K562 (cell line): ENCODE results near the gene HARS1. TPM values are rescaled to one million over a fixed set of nuclear protein-coding genes. Genes with fewer than 3 reads are reported as not detected.

Source experiments
- BHLHE40 ChIP-seq: IDR thresholded peaks from 2 replicates; pipeline ENCODE4 v1.6.1; 2011; ENCODE audit warnings: low read length, improper control_type of control experiment
- CHD4 ChIP-seq: fragments of 200-600 bp; sonication (generic); IDR thresholded peaks from 3 replicates; pipeline ENCODE4 v1.6.1; 2012; ENCODE audit warnings: low read depth, mild to moderate bottlenecking, mixed read lengths, low read length, inconsistent platforms; ENCODE audit not compliant: insufficient read depth, insufficient replicate concordance, poor library complexity, severe bottlenecking
- GATAD2B ChIP-seq: fragments of 450-650 bp; IDR thresholded peaks from 2 replicates; pipeline ENCODE4 v1.6.1; 2017; ENCODE audit warnings: mild to moderate bottlenecking, borderline replicate concordance
- HCFC1 ChIP-seq: IDR thresholded peaks from 2 replicates; pipeline ENCODE4 v1.6.1; 2012; ENCODE audit warnings: low read depth, low read length, improper control_type of control experiment
- HNRNPK ChIP-seq: fragments of 200-400 bp; formaldehyde crosslinking; IDR thresholded peaks from one replicate; pipeline ENCODE4 v1.6.1; 2018; ENCODE audit warnings: mild to moderate bottlenecking, low read depth, low read length; ENCODE audit not compliant: poor library complexity, severe bottlenecking
- HOXB6 ChIP-seq: fragments of 250-450 bp; sonication (Bioruptor Pico); IDR thresholded peaks from 2 replicates; pipeline ENCODE4 v1.5.1; 2022; ENCODE audit warnings: mild to moderate bottlenecking, borderline replicate concordance
- KDM1A ChIP-seq, 2 experiments: fragments of 450-650 bp; IDR thresholded peaks; 2 replicates each; pipeline ENCODE4 v1.6.1; 2016; ENCODE audit warnings: mild to moderate bottlenecking in 2 of 2
- MAZ ChIP-seq, 2 experiments: fragments of 450-650 bp in 1 of 2; sonication (generic) in 1 of 2; formaldehyde crosslinking; IDR thresholded peaks in 1 of 2; conservative IDR thresholded peaks in 1 of 2; 2 replicates each; pipeline versions ENCODE4 v1.4.0 to v1.5.0; 2020; ENCODE audit warnings: mild to moderate bottlenecking in 1 of 2, missing genetic modification reagents in 1 of 2
- NUFIP1 ChIP-seq: fragments of 450-650 bp; IDR thresholded peaks from 2 replicates; pipeline ENCODE4 v1.6.1; 2018; ENCODE audit not compliant: partially characterized antibody
- POLR2G ChIP-seq: fragments of 200-400 bp; formaldehyde crosslinking; IDR thresholded peaks from 2 replicates; pipeline ENCODE4 v1.6.1; 2017; ENCODE audit warnings: low read depth, mild to moderate bottlenecking, antibody characterized with exemption, low read length, moderate library complexity
- POLR3G ChIP-seq: IDR thresholded peaks from 2 replicates; pipeline ENCODE4 v1.6.1; 2011; ENCODE audit not compliant: insufficient read length, insufficient replicate concordance; ENCODE audit errors: extremely low read depth
- SMAD4 ChIP-seq: fragments of 250-450 bp; sonication (Bioruptor Pico); conservative IDR thresholded peaks from 2 replicates; pipeline ENCODE4 v1.8.0; 2021; ENCODE audit warnings: inconsistent platforms, mild to moderate bottlenecking, moderate library complexity
- TAL1 ChIP-seq: fragments of 450-650 bp; IDR thresholded peaks from 2 replicates; pipeline ENCODE4 v1.6.1; 2016; ENCODE audit warnings: mild to moderate bottlenecking
- TGIF2 ChIP-seq: sonication (generic); formaldehyde crosslinking; IDR thresholded peaks from 2 replicates; pipeline ENCODE4 v1.8.1; 2022; ENCODE audit warnings: mild to moderate bottlenecking, missing genetic modification reagents, moderate library complexity
- ZNF354B ChIP-seq: fragments of 250-450 bp; sonication (Bioruptor Pico); IDR thresholded peaks from 2 replicates; pipeline ENCODE4 v1.4.0; 2020
- ZNF699 ChIP-seq: fragments of 250-450 bp; sonication (Bioruptor Pico); IDR thresholded peaks from 2 replicates; pipeline ENCODE4 v1.8.0; 2021; ENCODE audit warnings: mild to moderate bottlenecking, moderate library complexity; ENCODE audit not compliant: insufficient replicate concordance
- polyA plus RNA-seq, 8 experiments: library from polyadenylated mRNA; depleted of rRNA in 4 of 8; stranded (reverse) in 5 of 8; unstranded in 3 of 8; fragments of >200 nt; fragmentation: Nextera tagmentation in 2 of 8; fragmentation: Illumina TruSeq in 1 of 8; extraction: Ambion mirVana in 2 of 8; extraction: Trizol in 1 of 8; gene quantifications; 2 replicates each; pipeline versions ENCODE4 v1.2.1 to v1.2.3, GENCODE V29; 2011 to 2014; ENCODE audit warnings: inconsistent platforms in 1 of 8, missing spikeins in 1 of 8
- total RNA-seq, 7 experiments: library from RNA; depleted of rRNA in 6 of 7; stranded (reverse); fragments of >200 nt in 6 of 7; fragmentation: Illumina TruSeq in 2 of 7; extraction: Trizol in 2 of 7; gene quantifications; 2 replicates each; pipeline versions ENCODE4 v1.2.1 to v1.2.3, GENCODE V29; 2011 to 2021; ENCODE audit warnings: low replicate concordance in 1 of 7
- TF ChIP-seq, protein P1 (sequence below), 2 experiments: fragments of 150-350 bp in 1 of 2; IDR thresholded peaks; 2 replicates each; pipeline ENCODE4 v1.6.1; 2012 to 2016; ENCODE audit warnings: low read depth in 2 of 2, low read length in 2 of 2, mild to moderate bottlenecking in 1 of 2, moderate library complexity in 1 of 2
- TF ChIP-seq, protein P2 (sequence below): sonication (generic); formaldehyde crosslinking; IDR thresholded peaks from 2 replicates; pipeline ENCODE4 v1.8.0; 2022; ENCODE audit warnings: mild to moderate bottlenecking, missing genetic modification reagents, borderline replicate concordance
- TF ChIP-seq, protein P3 (sequence below): fragments of 250-450 bp; sonication (Bioruptor Pico); IDR thresholded peaks from 2 replicates; pipeline ENCODE4 v1.5.0; 2021; ENCODE audit warnings: mild to moderate bottlenecking, borderline replicate concordance

The HARS1 gene
- total and polyA plus RNA-seq, 9 of the 15 experiments (the other 6 are each of a cell fraction or from before 2014, with no cell fraction given): 13.5 to 88.5 (median 75.2) TPM

DNA sequence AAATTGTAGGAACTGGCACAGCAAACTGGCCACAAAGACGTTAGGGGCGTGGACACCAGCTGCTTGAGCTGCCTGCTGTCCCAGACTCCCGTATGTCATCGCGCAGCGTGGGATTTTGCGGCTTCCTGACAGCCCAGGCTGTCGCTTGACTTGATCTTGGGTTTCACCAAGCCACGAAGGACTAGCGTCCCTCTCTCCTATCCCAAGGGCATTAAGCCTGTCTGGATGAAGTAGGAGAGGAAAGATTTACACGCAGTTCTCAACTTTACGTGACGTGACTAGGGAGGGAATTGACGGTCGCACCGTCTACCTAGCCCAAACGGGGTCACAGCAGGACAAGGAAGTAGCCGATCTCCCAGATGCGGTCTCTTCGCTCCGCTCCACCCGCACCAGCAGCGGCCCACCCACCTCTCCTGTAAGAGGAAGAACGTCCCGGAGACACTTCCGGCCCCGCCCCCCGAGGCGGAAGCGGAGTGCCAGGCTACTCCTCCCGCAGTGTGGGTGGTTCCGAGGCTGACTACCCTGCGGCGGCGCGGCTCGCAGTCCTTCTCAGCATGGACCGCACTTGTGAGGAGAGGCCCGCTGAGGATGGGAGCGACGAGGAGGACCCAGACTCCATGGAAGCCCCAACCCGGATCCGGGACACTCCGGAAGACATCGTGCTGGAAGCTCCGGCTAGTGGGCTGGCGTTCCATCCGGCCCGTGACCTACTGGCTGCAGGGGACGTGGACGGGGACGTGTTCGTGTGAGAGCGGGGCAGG, 26.6 kb downstream of the HARS1 start, which contains the start of gene WDR55 (continued):
- TF ChIP-seq, protein P1, sequence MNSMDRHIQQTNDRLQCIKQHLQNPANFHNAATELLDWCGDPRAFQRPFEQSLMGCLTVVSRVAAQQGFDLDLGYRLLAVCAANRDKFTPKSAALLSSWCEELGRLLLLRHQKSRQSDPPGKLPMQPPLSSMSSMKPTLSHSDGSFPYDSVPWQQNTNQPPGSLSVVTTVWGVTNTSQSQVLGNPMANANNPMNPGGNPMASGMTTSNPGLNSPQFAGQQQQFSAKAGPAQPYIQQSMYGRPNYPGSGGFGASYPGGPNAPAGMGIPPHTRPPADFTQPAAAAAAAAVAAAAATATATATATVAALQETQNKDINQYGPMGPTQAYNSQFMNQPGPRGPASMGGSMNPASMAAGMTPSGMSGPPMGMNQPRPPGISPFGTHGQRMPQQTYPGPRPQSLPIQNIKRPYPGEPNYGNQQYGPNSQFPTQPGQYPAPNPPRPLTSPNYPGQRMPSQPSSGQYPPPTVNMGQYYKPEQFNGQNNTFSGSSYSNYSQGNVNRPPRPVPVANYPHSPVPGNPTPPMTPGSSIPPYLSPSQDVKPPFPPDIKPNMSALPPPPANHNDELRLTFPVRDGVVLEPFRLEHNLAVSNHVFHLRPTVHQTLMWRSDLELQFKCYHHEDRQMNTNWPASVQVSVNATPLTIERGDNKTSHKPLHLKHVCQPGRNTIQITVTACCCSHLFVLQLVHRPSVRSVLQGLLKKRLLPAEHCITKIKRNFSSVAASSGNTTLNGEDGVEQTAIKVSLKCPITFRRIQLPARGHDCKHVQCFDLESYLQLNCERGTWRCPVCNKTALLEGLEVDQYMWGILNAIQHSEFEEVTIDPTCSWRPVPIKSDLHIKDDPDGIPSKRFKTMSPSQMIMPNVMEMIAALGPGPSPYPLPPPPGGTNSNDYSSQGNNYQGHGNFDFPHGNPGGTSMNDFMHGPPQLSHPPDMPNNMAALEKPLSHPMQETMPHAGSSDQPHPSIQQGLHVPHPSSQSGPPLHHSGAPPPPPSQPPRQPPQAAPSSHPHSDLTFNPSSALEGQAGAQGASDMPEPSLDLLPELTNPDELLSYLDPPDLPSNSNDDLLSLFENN (IDR thresholded peaks at IDR 0.05; ENCODE audit: low read depth in 2 of 2, low read length in 2 of 2): no peak
- no peak for TF ChIP-seq NUFIP1
- TF ChIP-seq MAZ (CRISPR knock-in tag; conservative IDR thresholded peaks at IDR 0.05 in 1 of 2, IDR thresholded peaks at IDR 0.05 in 1 of 2): peak; percentile 95 to 99
- TF ChIP-seq POLR2G: peak; percentile 97
- no peak; the same call in 1 of the 2 replicates for TF ChIP-seq TGIF2 (CRISPR knock-in tag)
- no peak for TF ChIP-seq ZNF699
- TF ChIP-seq, protein P2, sequence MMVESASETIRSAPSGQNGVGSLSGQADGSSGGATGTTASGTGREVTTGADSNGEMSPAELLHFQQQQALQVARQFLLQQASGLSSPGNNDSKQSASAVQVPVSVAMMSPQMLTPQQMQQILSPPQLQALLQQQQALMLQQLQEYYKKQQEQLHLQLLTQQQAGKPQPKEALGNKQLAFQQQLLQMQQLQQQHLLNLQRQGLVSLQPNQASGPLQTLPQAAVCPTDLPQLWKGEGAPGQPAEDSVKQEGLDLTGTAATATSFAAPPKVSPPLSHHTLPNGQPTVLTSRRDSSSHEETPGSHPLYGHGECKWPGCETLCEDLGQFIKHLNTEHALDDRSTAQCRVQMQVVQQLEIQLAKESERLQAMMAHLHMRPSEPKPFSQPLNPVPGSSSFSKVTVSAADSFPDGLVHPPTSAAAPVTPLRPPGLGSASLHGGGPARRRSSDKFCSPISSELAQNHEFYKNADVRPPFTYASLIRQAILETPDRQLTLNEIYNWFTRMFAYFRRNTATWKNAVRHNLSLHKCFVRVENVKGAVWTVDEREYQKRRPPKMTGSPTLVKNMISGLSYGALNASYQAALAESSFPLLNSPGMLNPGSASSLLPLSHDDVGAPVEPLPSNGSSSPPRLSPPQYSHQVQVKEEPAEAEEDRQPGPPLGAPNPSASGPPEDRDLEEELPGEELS (CRISPR knock-in tag): no peak
- TF ChIP-seq POLR3G: no peak
- TF ChIP-seq, protein P3, sequence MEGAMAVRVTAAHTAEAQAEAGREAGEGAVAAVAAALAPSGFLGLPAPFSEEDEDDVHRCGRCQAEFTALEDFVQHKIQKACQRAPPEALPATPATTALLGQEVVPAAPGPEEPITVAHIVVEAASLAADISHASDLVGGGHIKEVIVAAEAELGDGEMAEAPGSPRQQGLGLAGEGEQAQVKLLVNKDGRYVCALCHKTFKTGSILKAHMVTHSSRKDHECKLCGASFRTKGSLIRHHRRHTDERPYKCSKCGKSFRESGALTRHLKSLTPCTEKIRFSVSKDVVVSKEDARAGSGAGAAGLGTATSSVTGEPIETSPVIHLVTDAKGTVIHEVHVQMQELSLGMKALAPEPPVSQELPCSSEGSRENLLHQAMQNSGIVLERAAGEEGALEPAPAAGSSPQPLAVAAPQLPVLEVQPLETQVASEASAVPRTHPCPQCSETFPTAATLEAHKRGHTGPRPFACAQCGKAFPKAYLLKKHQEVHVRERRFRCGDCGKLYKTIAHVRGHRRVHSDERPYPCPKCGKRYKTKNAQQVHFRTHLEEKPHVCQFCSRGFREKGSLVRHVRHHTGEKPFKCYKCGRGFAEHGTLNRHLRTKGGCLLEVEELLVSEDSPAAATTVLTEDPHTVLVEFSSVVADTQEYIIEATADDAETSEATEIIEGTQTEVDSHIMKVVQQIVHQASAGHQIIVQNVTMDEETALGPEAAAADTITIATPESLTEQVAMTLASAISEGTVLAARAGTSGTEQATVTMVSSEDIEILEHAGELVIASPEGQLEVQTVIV (CRISPR knock-in tag): no peak
- TF ChIP-seq BHLHE40: no peak; the same call in none of the 2 replicates
- TF ChIP-seq CHD4: no peak
- no peak for TF ChIP-seq HNRNPK
- TF ChIP-seq ZNF354B (CRISPR knock-in tag): no peak
- peak; percentile 94 for TF ChIP-seq SMAD4 (CRISPR knock-in tag)
- no peak; the same call in 1 of the 2 replicates for TF ChIP-seq GATAD2B
- TF ChIP-seq TAL1: no peak
- TF ChIP-seq HCFC1: peak; percentile 56; the same call in 1 of the 2 replicates
- no peak for TF ChIP-seq HOXB6 (CRISPR knock-in tag)
- TF ChIP-seq KDM1A (IDR thresholded peaks at IDR 0.05): no peak
